ENCODE results near the gene NAT9.

Gene NAT9

GRCh38 chr17:74728702-74729075, 47.5 kb downstream of the NAT9 start:
- no peak for DNase-seq (ENCODE audit: low spot score)

GRCh38 chr17:74728033-74728701, 48.0 kb downstream of the NAT9 start:
- DNase-seq (ENCODE audit: low spot score) = no peak

- no peak for DNase-seq (ENCODE audit: low spot score)
Measured at GRCh38 chr17:74725111-74725510, 51.0 kb downstream of the NAT9 start.

GRCh38 chr17:74723891-74724290, 52.3 kb downstream of the NAT9 start:
- DNase-seq (ENCODE audit: low spot score) = no peak

GRCh38 chr17:74722782-74723181, 53.4 kb downstream of the NAT9 start:
- DNase-seq (ENCODE audit: low spot score) = no peak
